Measurements from ENCODE around the gene SCN8A.

- TF ChIP-seq CTCF (IDR thresholded peaks at IDR 0.05; ENCODE audit: poor library complexity) = no peak
- no peak for TF ChIP-seq EZH2phosphoT487 (IDR thresholded peaks at IDR 0.05; ENCODE audit: low read depth, severe bottlenecking, unreplicated experiment)
- TF ChIP-seq EZH2 (IDR thresholded peaks at IDR 0.05; ENCODE audit: borderline replicate concordance) = no peak
Measured at GRCh38 chr12:51702587-51702986, 111.6 kb downstream of the SCN8A start.
